Activated CD8-positive, alpha-beta T cell treated with anti-CD3 and anti-CD28 coated beads for 36 hours (primary cell): ENCODE data around the gene ZBTB32. TPM values are rescaled to one million over a fixed set of nuclear protein-coding genes. Genes with fewer than 3 reads are reported as not detected.
"Not testable (repeated sequence)": the region's sequence is repeated elsewhere in the genome, so short reads cannot be mapped to it uniquely, and the experiment has no call there.

ENCODE experiments used
- ATAC-seq: fragments of 200-7000 bp; cut with Tn5 transposase; one replicate; pipeline ENCODE4 v1.10.0; 2021; ENCODE audit warnings: mild to moderate bottlenecking, moderate library complexity
- CTCF ChIA-PET: fragments of 350-600 bp; sonication (Branson Sonifier 250); formaldehyde crosslinking; loops from one replicate; lab custom pipeline; 2021; ENCODE audit warnings: antibody characterized with exemption; lab: Charles Lee
- POLR2A ChIA-PET: fragments of 350-600 bp; sonication (Branson Sonifier 250); formaldehyde crosslinking; loops from one replicate; lab custom pipeline; 2021; ENCODE audit warnings: antibody characterized with exemption; lab: Charles Lee
- DNase-seq: peaks from one replicate; pipeline ENCODE4 v3.0.0-alpha.2; 2020
- H3K27ac Mint-ChIP-seq: one replicate; pipeline ENCODE4 v1.8.0; 2021; ENCODE audit warnings: mild to moderate bottlenecking, mixed read lengths
- H3K27me3 Mint-ChIP-seq: one replicate; pipeline ENCODE4 v1.8.0; 2021; ENCODE audit warnings: mixed read lengths
- H3K36me3 Mint-ChIP-seq: one replicate; pipeline ENCODE4 v1.8.0; 2021; ENCODE audit warnings: low read depth, mixed read lengths
- H3K4me1 Mint-ChIP-seq: one replicate; pipeline ENCODE4 v1.8.0; 2021; ENCODE audit warnings: low read depth, mixed read lengths
- H3K4me3 Mint-ChIP-seq: one replicate; pipeline ENCODE4 v1.8.0; 2021; ENCODE audit warnings: mild to moderate bottlenecking, moderate library complexity, mixed read lengths
- H3K9me3 Mint-ChIP-seq: one replicate; pipeline ENCODE4 v1.8.0; 2021; ENCODE audit warnings: mixed read lengths
- CTCF ChIP-seq: fragments of 200-600 bp; IDR thresholded peaks from one replicate; pipeline ENCODE4 v1.8.0; 2022; ENCODE audit warnings: antibody characterized with exemption, mild to moderate bottlenecking
- intact Hi-C: fragments of 100-400 bp; cut with micrococcal nuclease; formaldehyde crosslinking; loops from one replicate; pipeline ENCODE4 v1.10.0; 2022
- total RNA-seq, 2 experiments: library from RNA; stranded (reverse); gene quantifications; one replicate each; pipeline ENCODE4 v1.2.3, GENCODE V29; 2021

ZBTB32 gene
- total RNA-seq, 2 experiments from 2014 or later, result 410 to 420 TPM

DNA sequence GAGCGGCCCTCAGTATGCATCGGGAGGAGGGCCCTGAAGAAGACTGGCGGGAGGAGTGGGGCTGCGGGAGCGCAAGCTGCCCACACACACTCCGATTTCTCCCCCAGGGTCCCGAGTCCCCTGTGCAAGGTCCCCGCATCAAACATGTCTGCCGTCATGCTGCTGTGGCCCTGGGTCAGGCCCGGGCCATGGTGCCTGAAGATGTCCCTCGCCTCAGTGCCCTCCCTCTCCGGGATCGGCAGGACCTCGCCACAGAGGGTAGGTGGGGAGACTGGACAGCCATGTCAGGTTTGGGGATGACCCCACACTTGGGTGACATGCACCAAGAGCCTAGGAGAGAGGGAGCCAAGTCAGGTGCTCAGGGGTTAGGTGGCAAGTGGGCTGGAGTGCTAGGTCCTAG lies 18.1 kb downstream of the ZBTB32 start:
- Mint-ChIP-seq H3K4me3 (no peak overlapping the region), H3K9me3 (no peaks in the 10 kb centered on the region), H3K27ac (no peak overlapping the region), H3K4me1 (peaks cover 29% of the 10 kb centered on the region), H3K36me3 (peaks cover 77% of the 10 kb centered on the region), H3K27me3 (no peaks in the 10 kb centered on the region)
- ChIA-PET POLR2A (interaction anchor here (1.4 to 9.5 kb wide), 4 partner anchors 9 to 30 kb away, joined by 4 to 105 read pairs (median 60); partner anchors contain the start of gene IGFLR1), CTCF (interaction anchor here (1.6 kb wide), 1 partner anchor 28 kb away, joined by 6 read pairs; no protein-coding TSS in a partner anchor)
- intact Hi-C loops, result no loop called here
- DNase-seq (no peak), ATAC-seq (no peak)
- no peak for TF ChIP-seq CTCF

DNA sequence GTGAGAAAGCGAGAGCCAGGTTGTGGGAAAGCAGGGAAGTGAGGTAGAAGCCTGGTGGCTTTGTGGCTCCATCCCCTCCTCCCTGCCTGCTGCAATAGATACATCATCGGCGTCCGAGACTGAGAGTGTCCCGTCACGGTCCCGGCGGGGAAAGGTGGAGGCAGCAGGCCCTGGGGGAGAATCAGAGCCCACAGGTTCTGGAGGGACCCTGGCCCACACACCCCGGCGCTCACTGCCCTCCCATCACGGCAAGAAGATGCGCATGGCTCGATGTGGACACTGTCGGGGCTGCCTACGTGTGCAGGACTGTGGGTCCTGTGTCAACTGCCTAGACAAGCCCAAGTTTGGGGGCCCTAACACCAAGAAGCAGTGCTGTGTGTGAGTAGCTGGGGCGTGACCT lies 18.5 kb downstream of the ZBTB32 start:
- H3K36me3 Mint-ChIP-seq, result peaks cover 78% of the 10 kb centered on the region
- no peak overlapping the region for H3K27ac Mint-ChIP-seq
- H3K27me3 Mint-ChIP-seq, result no peaks in the 10 kb centered on the region
- ChIA-PET POLR2A (interaction anchor here (0.9 to 9.5 kb wide), 7 partner anchors 9 to 45 kb away, joined by 4 to 105 read pairs (median 6); partner anchors contain the start of genes PSENEN and U2AF1L4), CTCF (no interaction called here)
- H3K4me3 Mint-ChIP-seq, result no peak overlapping the region
- H3K9me3 Mint-ChIP-seq, result no peaks in the 10 kb centered on the region
- H3K4me1 Mint-ChIP-seq, result peaks cover 29% of the 10 kb centered on the region
- intact Hi-C loops, result no loop called here
- no peak for ATAC-seq
- no peak for TF ChIP-seq CTCF
- DNase-seq, result no peak

- ChIA-PET CTCF (no interaction called here), POLR2A (interaction anchor here (0.9 to 9.5 kb wide), 8 partner anchors 8 to 44 kb away, joined by 3 to 105 read pairs (median 6); partner anchors contain the start of genes LIN37, PSENEN and U2AF1L4)
- intact Hi-C loops, result no loop called here
- no peak for TF ChIP-seq CTCF
- no peak for ATAC-seq
- no peaks in the 10 kb centered on the region for H3K9me3 Mint-ChIP-seq
- no peak for DNase-seq
- no peak overlapping the region for H3K4me3 Mint-ChIP-seq
- peaks cover 82% of the 10 kb centered on the region for H3K36me3 Mint-ChIP-seq
- no peaks in the 10 kb centered on the region for H3K27me3 Mint-ChIP-seq
- H3K4me1 Mint-ChIP-seq, result peaks cover 29% of the 10 kb centered on the region
- H3K27ac Mint-ChIP-seq, result no peak overlapping the region
Observed at GRCh38 chr19:35723671-35724070, 19.3 kb downstream of the ZBTB32 start.

- H3K9me3 Mint-ChIP-seq, ATAC-seq, intact Hi-C loops, H3K4me3 Mint-ChIP-seq, CTCF ChIA-PET, DNase-seq, H3K27me3 Mint-ChIP-seq, H3K27ac Mint-ChIP-seq: not testable (repeated sequence)
- peaks cover 79% of the 10 kb centered on the region for H3K36me3 Mint-ChIP-seq
- POLR2A ChIA-PET, result interaction anchor here (1.1 to 9.5 kb wide), 7 partner anchors 7 to 24 kb away, joined by 3 to 105 read pairs (median 6); partner anchors contain the start of genes LIN37, PSENEN and U2AF1L4
- H3K4me1 Mint-ChIP-seq, result peaks cover 24% of the 10 kb centered on the region
Observed at GRCh38 chr19:35724132-35724531, 19.8 kb downstream of the ZBTB32 start.

DNA sequence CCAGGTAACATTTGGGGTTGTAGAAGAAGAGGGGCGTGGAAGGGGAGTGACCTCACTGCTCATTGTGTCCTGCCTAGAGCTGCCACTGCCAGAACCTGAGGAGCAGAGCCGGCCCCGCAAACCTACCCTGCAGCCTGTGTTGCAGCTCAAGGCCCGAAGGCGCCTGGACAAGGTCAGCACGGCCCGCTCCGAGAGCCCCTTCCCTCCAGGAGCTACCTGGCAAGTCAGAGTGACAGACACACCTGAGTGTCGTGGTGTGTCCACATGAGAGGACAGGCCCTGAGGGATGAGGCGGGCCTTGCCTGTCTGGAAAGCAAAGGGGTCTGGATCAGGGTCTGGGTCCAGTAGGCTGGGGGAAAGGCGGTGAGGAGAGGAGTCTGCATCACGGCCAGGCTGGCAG lies 20.2 kb downstream of the ZBTB32 start:
- no peaks in the 10 kb centered on the region for H3K9me3 Mint-ChIP-seq
- H3K27ac Mint-ChIP-seq, result no peak overlapping the region
- intact Hi-C loops, result no loop called here
- no peak for TF ChIP-seq CTCF
- H3K4me1 Mint-ChIP-seq, result peaks cover 20% of the 10 kb centered on the region
- peaks cover 78% of the 10 kb centered on the region for H3K36me3 Mint-ChIP-seq
- no peak for ATAC-seq
- ChIA-PET CTCF (interaction anchor here (1.7 kb wide), 1 partner anchor 30 kb away, joined by 4 read pairs; no protein-coding TSS in a partner anchor), POLR2A (interaction anchor here (1.4 to 9.5 kb wide), 4 partner anchors 7 to 24 kb away, joined by 3 to 105 read pairs (median 36); partner anchors contain the start of gene LIN37)
- no peaks in the 10 kb centered on the region for H3K27me3 Mint-ChIP-seq
- H3K4me3 Mint-ChIP-seq, result no peak overlapping the region
- DNase-seq, result no peak
